Naive thymus-derived CD4-positive, alpha-beta T cell (primary cell): ENCODE data around the gene IDE. TPM values are rescaled to one million over a fixed set of nuclear protein-coding genes. Genes with fewer than 3 reads are reported as not detected.

Source experiments
- ATAC-seq: fragments of 150-1000 bp; cut with Tn5 transposase; 2 replicates; pipeline ENCODE4 v1.10.0; 2021; ENCODE audit warnings: mild to moderate bottlenecking, moderate library complexity
- CTCF ChIA-PET: fragments of 350-600 bp; sonication (Branson Sonifier 250); formaldehyde crosslinking; loops from one replicate; lab custom pipeline; 2021; ENCODE audit warnings: antibody characterized with exemption; lab: Charles Lee
- POLR2A ChIA-PET: fragments of 350-600 bp; sonication (Branson Sonifier 250); formaldehyde crosslinking; loops from one replicate; lab custom pipeline; 2021; ENCODE audit warnings: antibody characterized with exemption, inconsistent platforms; lab: Charles Lee
- DNase-seq, 9 donors: peaks; one replicate each; pipeline versions ENCODE4 v3.0.0 to v3.0.0-alpha.2; 2020 to 2022; ENCODE audit warnings: mixed read lengths in 1 of 9
- H3K27ac ChIP-seq: one replicate; pipeline ENCODE4 v1.7.0; 2013; ENCODE audit warnings: mild to moderate bottlenecking, low read depth, low read length, moderate library complexity
- H3K27me3 ChIP-seq, 2 donors: one replicate each; pipeline ENCODE4 v1.7.0; 2013; ENCODE audit warnings: low read length in 2 of 2, mild to moderate bottlenecking in 2 of 2, moderate library complexity in 2 of 2; ENCODE audit not compliant: control insufficient read depth in 2 of 2, insufficient read depth in 2 of 2
- H3K36me3 ChIP-seq, 3 experiments: 1 replicate in 2 of 3; 2 replicates in 1 of 3; pipeline ENCODE4 v1.7.0; 2013; ENCODE audit warnings: low read length in 3 of 3, mild to moderate bottlenecking in 3 of 3, moderate library complexity in 1 of 3; ENCODE audit not compliant: insufficient read depth in 3 of 3, control insufficient read depth in 2 of 3
- H3K4me1 ChIP-seq, 2 donors: one replicate each; pipeline ENCODE4 v1.7.0; 2013; ENCODE audit warnings: low read length in 2 of 2, mild to moderate bottlenecking in 2 of 2, moderate library complexity in 1 of 2; ENCODE audit not compliant: control insufficient read depth in 2 of 2, insufficient read depth in 2 of 2
- H3K4me3 ChIP-seq: 2 replicates; pipeline ENCODE4 v1.7.0; 2013; ENCODE audit warnings: mild to moderate bottlenecking, low read length
- H3K9me3 ChIP-seq, 3 experiments: 1 replicate in 2 of 3; 2 replicates in 1 of 3; pipeline ENCODE4 v1.7.0; 2013; ENCODE audit warnings: low read length in 3 of 3; ENCODE audit not compliant: control insufficient read depth in 2 of 3
- H3K27ac Mint-ChIP-seq, 9 donors: one replicate each; pipeline ENCODE4 v1.8.0; 2020 to 2022; ENCODE audit warnings: mixed read lengths in 9 of 9, mild to moderate bottlenecking in 8 of 9, moderate library complexity in 5 of 9, inconsistent platforms in 2 of 9
- H3K27me3 Mint-ChIP-seq, 5 donors: one replicate each; pipeline ENCODE4 v1.8.0; 2021 to 2022; ENCODE audit warnings: mixed read lengths in 5 of 5, mild to moderate bottlenecking in 1 of 5
- H3K36me3 Mint-ChIP-seq, 5 donors: one replicate each; pipeline ENCODE4 v1.8.0; 2020 to 2022; ENCODE audit warnings: mixed read lengths in 5 of 5, mild to moderate bottlenecking in 3 of 5, inconsistent platforms in 1 of 5
- H3K4me1 Mint-ChIP-seq, 7 donors: one replicate each; pipeline ENCODE4 v1.8.0; 2020 to 2022; ENCODE audit warnings: mixed read lengths in 7 of 7, mild to moderate bottlenecking in 3 of 7, inconsistent platforms in 1 of 7
- H3K4me3 Mint-ChIP-seq, 10 donors: one replicate each; pipeline ENCODE4 v1.8.0; 2020 to 2022; ENCODE audit warnings: mild to moderate bottlenecking in 10 of 10, mixed read lengths in 10 of 10, moderate library complexity in 6 of 10, inconsistent platforms in 2 of 10
- H3K9me3 Mint-ChIP-seq, 11 donors: one replicate each; pipeline ENCODE4 v1.8.0; 2020 to 2022; ENCODE audit warnings: mixed read lengths in 11 of 11, mild to moderate bottlenecking in 4 of 11, inconsistent platforms in 1 of 11, moderate library complexity in 1 of 11
- intact Hi-C, 2 donors: fragments of 100-400 bp; cut with micrococcal nuclease; formaldehyde crosslinking; loops; one replicate each; pipeline ENCODE4 v1.15.1; 2023
- polyA plus RNA-seq, 2 donors: library from polyadenylated mRNA; unstranded; fragments of 300-500 nt; fragmentation: Illumina TruSeq; gene quantifications; one replicate each; pipeline ENCODE4 v1.2.3, GENCODE V29; 2021
- total RNA-seq, 6 experiments: library from RNA in 5 of 6; stranded (reverse) in 5 of 6; gene quantifications; 1 replicate in 5 of 6; 2 replicates in 1 of 6; pipeline ENCODE4 v1.2.3 and lab custom pipeline; 2021 to 2026

The IDE gene
- total and polyA plus RNA-seq, 7 experiments from 2014 or later = 11.2 to 36.7 (median 27.4) TPM

DNA sequence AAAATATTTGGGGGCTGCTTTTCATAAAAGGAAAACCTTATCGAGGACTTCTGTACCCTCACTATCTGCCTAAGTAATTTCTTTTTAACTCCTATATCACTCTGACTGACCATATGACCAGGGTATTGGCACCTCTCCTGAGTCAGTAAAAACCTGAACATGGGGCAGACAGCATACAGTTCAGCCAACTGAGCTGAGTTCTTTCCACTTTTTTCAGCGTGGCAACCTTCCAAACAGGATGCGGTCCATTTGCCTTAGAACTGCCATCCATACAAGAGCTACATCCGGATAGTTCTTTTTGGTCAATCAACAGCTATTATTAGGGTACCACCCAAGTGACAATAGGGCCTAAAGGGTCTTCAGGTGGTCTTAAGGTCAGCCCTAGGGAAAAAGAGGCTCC is 160.4 kb downstream of the IDE start:
- Mint-ChIP-seq H3K27ac (no peak overlapping the region), H3K9me3 (peaks cover 0 to 19% (median 5%) of the 10 kb centered on the region in 11 donors), H3K4me3 (no peak overlapping the region), H3K27me3 (peaks cover 17 to 36% (median 23%) of the 10 kb centered on the region in 5 donors), H3K36me3 (peaks cover 0 to 4% (median 3%) of the 10 kb centered on the region in 5 donors), H3K4me1 (no peaks in the 10 kb centered on the region)
- Histone ChIP-seq H3K4me3 (no peak overlapping the region), H3K27me3 (no peaks in the 10 kb centered on the region), H3K9me3 (no peaks in the 10 kb centered on the region), H3K36me3 (no peaks in the 10 kb centered on the region), H3K4me1 (no peaks in the 10 kb centered on the region), H3K27ac (no peak overlapping the region)
- DNase-seq (no peak), ATAC-seq (no peak)
- ChIA-PET POLR2A (interaction anchor here (0.6 to 0.9 kb wide), 2 partner anchors 13 to 1288 kb away, joined by 4 read pairs; no protein-coding TSS in a partner anchor), CTCF (no interaction called here)
- intact Hi-C loops = no loop called here

DNA sequence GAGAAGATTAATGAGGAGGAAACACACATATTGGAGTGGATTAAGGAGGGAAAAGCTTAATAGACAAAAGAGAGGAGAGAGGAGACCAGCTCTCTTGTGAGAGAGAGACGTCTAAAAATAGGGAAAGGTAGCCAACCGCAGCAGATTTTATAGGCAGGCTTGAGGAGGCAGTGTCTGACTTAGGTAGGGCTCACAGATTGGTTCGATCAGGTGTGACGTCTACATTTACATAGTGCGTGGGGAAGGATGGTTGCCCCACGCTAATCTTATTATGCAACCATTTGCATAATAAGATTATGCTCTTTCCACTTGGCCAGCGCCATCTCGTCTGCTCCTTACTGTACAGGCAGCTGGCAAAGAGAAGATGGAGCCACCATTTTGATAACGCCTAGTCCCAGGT is 160.9 kb downstream of the IDE start:
- no peak overlapping the region for H3K27ac ChIP-seq
- H3K9me3 ChIP-seq = no peaks in the 10 kb centered on the region
- ChIA-PET POLR2A (interaction anchor here (0.9 kb wide), 1 partner anchor 12 kb away, joined by 4 read pairs; no protein-coding TSS in a partner anchor), CTCF (no interaction called here)
- Mint-ChIP-seq H3K4me3 (no peak overlapping the region), H3K27me3 (peaks cover 14 to 33% (median 19%) of the 10 kb centered on the region in 5 donors), H3K9me3 (peaks cover 0 to 19% (median 5%) of the 10 kb centered on the region in 11 donors), H3K27ac (no peak overlapping the region), H3K4me1 (no peaks in the 10 kb centered on the region), H3K36me3 (peaks cover 0 to 4% (median 3%) of the 10 kb centered on the region in 5 donors)
- no peaks in the 10 kb centered on the region for H3K4me1 ChIP-seq
- DNase-seq (no peak), ATAC-seq (no peak)
- intact Hi-C loops = no loop called here
- no peaks in the 10 kb centered on the region for H3K36me3 ChIP-seq
- H3K27me3 ChIP-seq = no peaks in the 10 kb centered on the region
- H3K4me3 ChIP-seq = no peak overlapping the region

DNA sequence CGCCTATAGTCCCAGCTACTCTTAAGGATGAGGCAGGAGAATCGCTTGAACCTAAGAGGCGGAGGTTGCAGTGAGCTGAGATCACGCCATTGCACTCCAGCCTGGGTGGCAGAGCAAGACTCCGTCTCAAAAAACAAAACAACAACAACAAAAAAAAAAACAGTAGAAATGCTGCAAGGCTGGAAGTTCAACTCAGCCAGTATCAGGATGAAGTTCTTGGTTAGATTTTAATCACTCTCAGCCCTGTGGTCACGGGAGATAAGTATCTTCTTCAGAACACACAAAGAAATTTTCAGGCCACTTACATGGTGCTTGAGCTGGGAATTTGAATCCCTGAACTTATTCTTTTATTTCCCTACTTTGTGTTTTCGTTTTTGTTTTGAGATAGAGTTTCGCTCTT is 162.5 kb downstream of the IDE start:
- Histone ChIP-seq H3K4me3 (no peak overlapping the region), H3K4me1 (no peaks in the 10 kb centered on the region), H3K27me3 (no peaks in the 10 kb centered on the region), H3K27ac (no peak overlapping the region), H3K9me3 (no peaks in the 10 kb centered on the region), H3K36me3 (no peaks in the 10 kb centered on the region)
- Mint-ChIP-seq H3K9me3 (peaks cover 0 to 8% (median 4%) of the 10 kb centered on the region in 11 donors), H3K36me3 (peaks cover 0 to 4% (median 3%) of the 10 kb centered on the region in 5 donors), H3K4me1 (peaks cover 0 to 1% (median 0%) of the 10 kb centered on the region in 7 donors), H3K27me3 (peaks cover 5 to 22% (median 8%) of the 10 kb centered on the region in 5 donors), H3K27ac (no peak overlapping the region), H3K4me3 (no peak overlapping the region)
- DNase-seq (no peak), ATAC-seq (no peak)
- CTCF ChIA-PET = interaction anchor here (0.6 kb wide), 1 partner anchor 23 kb away, joined by 3 read pairs; no protein-coding TSS in a partner anchor
- POLR2A ChIA-PET = no interaction called here
- intact Hi-C loops = no loop called here

DNA sequence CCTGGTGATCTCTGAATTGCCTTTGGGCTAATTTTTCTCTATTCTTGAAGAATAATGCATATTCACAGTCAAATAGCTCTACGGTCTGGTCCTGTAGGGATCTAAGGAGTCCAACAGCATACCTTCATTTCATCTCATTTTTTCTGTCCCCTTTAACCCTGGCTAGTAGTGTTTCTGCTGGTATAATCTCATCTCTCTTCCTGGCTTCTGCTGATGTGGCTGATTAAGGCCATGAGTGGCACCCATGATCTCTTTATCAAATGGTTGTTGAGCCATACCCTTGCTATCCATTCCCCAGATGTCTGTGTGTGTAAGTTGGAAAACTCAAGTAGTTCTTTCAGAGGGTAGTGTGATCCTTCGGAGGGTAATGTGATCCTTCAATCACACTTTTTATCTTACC is 163.4 kb downstream of the IDE start:
- H3K4me3 ChIP-seq = no peak overlapping the region
- no peaks in the 10 kb centered on the region for H3K4me1 ChIP-seq
- peaks cover 0 to 1% (median 0%) of the 10 kb centered on the region in 7 donors for H3K4me1 Mint-ChIP-seq
- H3K36me3 ChIP-seq = no peaks in the 10 kb centered on the region
- no peak overlapping the region for H3K27ac ChIP-seq
- H3K27ac Mint-ChIP-seq = no peak overlapping the region
- H3K9me3 Mint-ChIP-seq = peaks cover 0 to 4% (median 0%) of the 10 kb centered on the region in 11 donors
- POLR2A ChIA-PET = no interaction called here
- intact Hi-C loops = no loop called here
- H3K9me3 ChIP-seq = no peaks in the 10 kb centered on the region
- CTCF ChIA-PET = no interaction called here
- no peaks in the 10 kb centered on the region for H3K27me3 ChIP-seq
- no peak for DNase-seq
- H3K27me3 Mint-ChIP-seq = peaks cover 0 to 18% (median 9%) of the 10 kb centered on the region in 5 donors
- ATAC-seq = no peak
- no peaks in the 10 kb centered on the region for H3K36me3 Mint-ChIP-seq
- H3K4me3 Mint-ChIP-seq = no peak overlapping the region

DNA sequence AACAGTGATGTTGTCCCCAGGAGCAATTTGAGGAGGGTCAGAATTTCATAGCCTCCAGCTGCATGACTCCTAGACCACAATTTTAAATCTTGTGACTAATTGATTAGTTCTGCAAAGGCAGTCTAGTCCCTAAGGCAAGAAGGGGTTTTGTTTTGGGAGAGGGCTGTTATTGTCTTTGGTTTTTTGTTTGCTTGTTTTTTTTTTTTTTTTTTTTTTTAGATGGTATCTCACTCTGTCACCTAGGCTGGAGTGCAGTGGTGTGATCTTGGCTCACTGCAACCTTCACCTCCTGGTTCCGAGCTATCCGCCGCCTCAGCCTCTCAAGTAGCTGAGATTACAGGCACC is 165.9 kb downstream of the IDE start:
- H3K27ac ChIP-seq = no peak overlapping the region
- CTCF ChIA-PET = no interaction called here
- Mint-ChIP-seq H3K4me3 (no peak overlapping the region), H3K4me1 (peaks cover 0 to 1% (median 0%) of the 10 kb centered on the region in 7 donors), H3K36me3 (no peaks in the 10 kb centered on the region), H3K9me3 (peaks cover 0 to 4% (median 0%) of the 10 kb centered on the region in 11 donors), H3K27ac (no peak overlapping the region), H3K27me3 (peaks cover 4 to 10% (median 7%) of the 10 kb centered on the region in 5 donors)
- H3K9me3 ChIP-seq = no peaks in the 10 kb centered on the region
- no peaks in the 10 kb centered on the region for H3K27me3 ChIP-seq
- H3K4me3 ChIP-seq = no peak overlapping the region
- H3K36me3 ChIP-seq = no peaks in the 10 kb centered on the region
- DNase-seq (no peak), ATAC-seq (no peak)
- no peaks in the 10 kb centered on the region for H3K4me1 ChIP-seq
- intact Hi-C loops = no loop called here
- POLR2A ChIA-PET = interaction anchor here (0.5 kb wide), 1 partner anchor 9 kb away, joined by 3 read pairs; no protein-coding TSS in a partner anchor

DNA sequence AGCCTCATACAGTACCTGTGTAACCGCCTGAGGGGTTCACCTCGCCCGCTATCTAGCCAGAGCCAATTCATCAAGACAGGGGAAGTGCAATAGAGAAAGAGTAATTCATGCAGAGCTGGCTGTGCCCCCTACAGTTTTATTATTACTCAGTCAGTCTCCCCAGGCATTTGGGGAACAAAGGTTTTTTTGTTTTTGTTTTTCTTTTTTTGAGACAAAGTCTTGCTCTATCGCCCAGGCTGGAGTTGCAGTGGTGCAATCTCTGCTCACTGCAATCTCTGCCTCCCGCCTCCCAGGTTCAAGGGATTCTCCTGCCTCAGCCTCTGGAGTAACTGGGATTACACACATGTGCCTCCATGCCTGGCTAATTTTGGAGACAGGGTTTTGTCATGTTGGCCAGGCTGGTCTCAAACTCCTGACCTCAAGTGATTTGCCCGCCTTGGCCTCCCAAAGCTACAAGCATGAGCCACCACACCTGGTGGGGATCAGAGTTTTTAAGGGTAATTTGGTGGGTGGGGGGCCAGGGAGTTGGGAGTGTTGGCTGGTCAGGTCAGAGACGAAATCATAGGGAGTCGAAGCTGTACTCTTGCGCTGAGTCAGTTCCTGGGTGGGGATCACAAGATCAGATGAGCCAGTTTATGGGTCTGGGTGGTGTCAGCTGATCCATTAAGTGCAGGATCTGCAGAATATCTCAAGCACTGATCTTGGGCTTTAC is 166.4 kb downstream of the IDE start:
- intact Hi-C loops = no loop called here
- H3K27ac Mint-ChIP-seq = no peak overlapping the region

More for the DNA sequence above, 166.4 kb downstream of the IDE start:
- Mint-ChIP-seq H3K36me3 (no peaks in the 10 kb centered on the region), H3K4me1 (peaks cover 0 to 1% (median 0%) of the 10 kb centered on the region in 7 donors), H3K9me3 (peaks cover 0 to 4% (median 0%) of the 10 kb centered on the region in 11 donors), H3K27me3 (peaks cover 4 to 9% (median 7%) of the 10 kb centered on the region in 5 donors), H3K4me3 (no peak overlapping the region)
- H3K4me3 ChIP-seq = no peak overlapping the region
- no peaks in the 10 kb centered on the region for H3K9me3 ChIP-seq
- POLR2A ChIA-PET = no interaction called here
- no peak overlapping the region for H3K27ac ChIP-seq
- H3K36me3 ChIP-seq = no peaks in the 10 kb centered on the region
- no peak for DNase-seq
- H3K27me3 ChIP-seq = no peaks in the 10 kb centered on the region
- ATAC-seq = no peak
- CTCF ChIA-PET = no interaction called here
- no peaks in the 10 kb centered on the region for H3K4me1 ChIP-seq
